ENCODE measurements around the gene ANAPC15.
"Not testable (repeated sequence)": the region's sequence is repeated elsewhere in the genome, so short reads cannot be mapped to it uniquely, and the experiment has no call there.

The ANAPC15 gene

GRCh38 chr11:72112143-72112977 is at the start of gene ANAPC15:
Gene ANAPC15, minus strand, starts transcription at chr11:72112695. Its CDS starts 1,419 bp downstream, at chr11:72111276.
- peak; percentile 94 to 96 for DNase-seq (ENCODE audit: low read depth in 2 of 2)

GRCh38 chr11:72160319-72160718 is 47.8 kb upstream of the ANAPC15 start:
- DNase-seq (ENCODE audit: low read depth in 2 of 2) = no peak

- no peak for DNase-seq (ENCODE audit: low read depth in 2 of 2)
These were observed 44.6 kb upstream of the ANAPC15 start for GRCh38 chr11:72157131-72157530.

GRCh38 chr11:72155751-72156150 is 43.3 kb upstream of the ANAPC15 start:
- DNase-seq (ENCODE audit: low read depth in 2 of 2) = no peak

GRCh38 chr11:72154816-72155215 is 42.3 kb upstream of the ANAPC15 start:
- DNase-seq (ENCODE audit: low read depth in 2 of 2) = no peak

GRCh38 chr11:72153874-72154273 is 41.4 kb upstream of the ANAPC15 start:
- not testable (repeated sequence) for DNase-seq (ENCODE audit: low read depth in 2 of 2)

- DNase-seq (ENCODE audit: low read depth in 2 of 2) = no peak
These were observed 38.4 kb upstream of the ANAPC15 start for GRCh38 chr11:72150882-72151281.

GRCh38 chr11:72146625-72147024 is 34.1 kb upstream of the ANAPC15 start:
- DNase-seq (ENCODE audit: low read depth in 2 of 2) = no peak

- no peak for DNase-seq (ENCODE audit: low read depth in 2 of 2)
These were observed 32.5 kb upstream of the ANAPC15 start for GRCh38 chr11:72144807-72145565.

- DNase-seq (ENCODE audit: low read depth in 2 of 2) = not testable (repeated sequence)
These were observed 30.0 kb upstream of the ANAPC15 start for GRCh38 chr11:72142543-72142942.

GRCh38 chr11:72142086-72142485 is 29.6 kb upstream of the ANAPC15 start:
- not testable (repeated sequence) for DNase-seq (ENCODE audit: low read depth in 2 of 2)

- DNase-seq (ENCODE audit: low read depth in 2 of 2) = no peak
These were observed 28.6 kb upstream of the ANAPC15 start for GRCh38 chr11:72141066-72141465.

GRCh38 chr11:72140661-72141060 is 28.2 kb upstream of the ANAPC15 start:
- DNase-seq (ENCODE audit: low read depth in 2 of 2) = no peak

- DNase-seq (ENCODE audit: low read depth in 2 of 2) = no peak
These were observed 27.0 kb upstream of the ANAPC15 start for GRCh38 chr11:72139500-72139899.

- no peak for DNase-seq (ENCODE audit: low read depth in 2 of 2)
These were observed 26.4 kb upstream of the ANAPC15 start for GRCh38 chr11:72138821-72139390.

- DNase-seq (ENCODE audit: low read depth in 2 of 2) = no peak
These were observed 24.3 kb upstream of the ANAPC15 start for GRCh38 chr11:72136684-72137262.

- no peak for DNase-seq (ENCODE audit: low read depth in 2 of 2)
These were observed 23.6 kb upstream of the ANAPC15 start for GRCh38 chr11:72135891-72136683.

- DNase-seq (ENCODE audit: low read depth in 2 of 2) = not testable (repeated sequence)
These were observed 23.0 kb upstream of the ANAPC15 start, which contains the start of gene FOLR3 for GRCh38 chr11:72135473-72135872. Gene FOLR3, plus strand, starts transcription at chr11:72135725. Its CDS starts 228 bp downstream, at chr11:72135953.

GRCh38 chr11:72132646-72133045 is 20.2 kb upstream of the ANAPC15 start:
- DNase-seq (ENCODE audit: low read depth in 2 of 2) = no peak

GRCh38 chr11:72129381-72129780 is 16.9 kb upstream of the ANAPC15 start:
- DNase-seq (ENCODE audit: low read depth in 2 of 2) = no peak

GRCh38 chr11:72127923-72128322 is 15.4 kb upstream of the ANAPC15 start:
- DNase-seq (ENCODE audit: low read depth in 2 of 2) = no peak
